Right lung (tissue), 5 donors: ENCODE results near the gene MYH11. TPM values are rescaled to one million over a fixed set of nuclear protein-coding genes. Genes with fewer than 3 reads are reported as not detected.
"Not testable (repeated sequence)": the region's sequence is repeated elsewhere in the genome, so short reads cannot be mapped to it uniquely, and the experiment has no call there.

ENCODE experiments used
- DNase-seq, 2 donors: peaks; one replicate each; pipeline ENCODE4 v3.0.0-alpha.2; 2013
- polyA plus RNA-seq, 5 donors: library from polyadenylated mRNA; unstranded; fragments of 120-200 nt; gene quantifications; one replicate each; pipeline versions ENCODE4 v1.2.1 to v1.2.3, GENCODE V29; 2013; ENCODE audit warnings: inconsistent platforms in 1 of 5, low replicate concordance in 1 of 5; ENCODE audit not compliant: insufficient read length in 5 of 5, insufficient read depth in 1 of 5

MYH11 gene
- polyA plus RNA-seq, 5 donors = 53.0 to 320 (median 132) TPM

DNA sequence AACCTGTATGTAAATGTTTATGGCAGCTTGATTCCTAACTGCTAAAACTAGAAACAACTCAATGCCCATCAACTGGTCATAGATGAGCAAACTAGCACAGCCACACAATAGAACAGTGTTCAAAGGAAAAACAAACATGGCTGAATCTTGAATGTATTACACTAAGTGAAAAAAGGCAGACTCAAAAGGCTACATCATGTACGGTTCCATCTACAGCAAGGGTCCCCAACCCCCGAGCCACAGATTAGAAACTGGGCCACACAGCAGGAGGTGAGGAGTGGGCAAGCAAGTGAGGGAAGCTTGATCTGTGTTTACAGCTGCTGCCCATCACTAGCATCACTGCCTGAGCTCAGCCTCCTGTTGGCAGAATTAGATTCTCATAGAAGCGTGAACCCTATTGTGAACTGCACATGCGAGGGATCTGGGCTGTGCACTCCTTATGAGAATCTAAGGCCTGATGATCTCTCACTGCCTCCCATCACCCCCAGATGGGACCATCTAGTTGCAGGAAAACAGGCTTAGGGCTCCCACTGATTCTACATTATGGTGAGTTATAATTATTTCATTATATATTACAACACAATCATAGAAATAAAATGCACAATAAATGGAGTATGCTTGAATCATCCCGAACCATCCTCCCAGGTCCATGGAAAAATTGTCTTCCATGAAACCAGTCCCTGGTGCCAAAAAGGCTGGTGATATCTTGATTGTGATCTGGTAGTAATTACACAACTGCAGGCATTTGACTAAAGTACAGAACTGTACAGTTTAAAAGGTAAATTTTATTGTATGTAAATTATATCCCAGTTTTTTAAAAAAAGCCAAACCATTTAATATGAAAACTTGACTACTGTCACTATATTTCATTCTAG, 23.8 kb upstream of the MYH11 start:
- DNase-seq = no peak

DNA sequence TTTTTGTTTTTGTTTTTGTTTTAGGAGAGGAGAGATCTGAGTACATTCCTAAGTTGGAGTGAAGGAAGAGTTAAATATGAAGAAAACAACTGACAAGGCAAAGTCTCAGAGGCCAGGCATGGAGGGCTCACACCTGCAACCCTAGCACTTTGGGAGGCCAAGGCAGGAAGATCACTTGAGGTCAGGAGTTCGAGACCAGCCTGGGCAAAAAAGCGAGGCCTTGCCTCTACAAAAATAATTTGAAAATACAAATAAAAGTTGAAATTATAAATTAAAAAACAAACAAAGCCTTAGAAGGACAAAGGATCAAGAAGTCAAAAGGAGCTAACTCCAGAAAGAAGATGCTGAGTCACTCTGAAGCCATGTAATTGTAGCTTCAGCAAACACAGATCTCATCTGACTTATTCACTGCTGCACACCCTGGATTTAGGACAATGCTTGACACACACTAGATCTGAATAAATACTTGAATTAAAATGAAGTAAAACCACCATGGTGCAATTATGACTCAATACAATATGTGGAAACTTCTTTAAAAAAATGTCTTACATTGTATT, 22.5 kb upstream of the MYH11 start:
- no peak for DNase-seq

GRCh38 chr16:15876503-15876902, 19.7 kb upstream of the MYH11 start:
- no peak for DNase-seq

- peak; percentile 18 to 27 for DNase-seq
Observed at GRCh38 chr16:15874745-15875314, 18.0 kb upstream of the MYH11 start.

GRCh38 chr16:15873737-15874136, 16.9 kb upstream of the MYH11 start:
- no peak for DNase-seq

- no peak for DNase-seq
Observed at GRCh38 chr16:15873301-15873700, 16.5 kb upstream of the MYH11 start.

GRCh38 chr16:15870011-15870410, 13.2 kb upstream of the MYH11 start:
- DNase-seq = no peak

DNA sequence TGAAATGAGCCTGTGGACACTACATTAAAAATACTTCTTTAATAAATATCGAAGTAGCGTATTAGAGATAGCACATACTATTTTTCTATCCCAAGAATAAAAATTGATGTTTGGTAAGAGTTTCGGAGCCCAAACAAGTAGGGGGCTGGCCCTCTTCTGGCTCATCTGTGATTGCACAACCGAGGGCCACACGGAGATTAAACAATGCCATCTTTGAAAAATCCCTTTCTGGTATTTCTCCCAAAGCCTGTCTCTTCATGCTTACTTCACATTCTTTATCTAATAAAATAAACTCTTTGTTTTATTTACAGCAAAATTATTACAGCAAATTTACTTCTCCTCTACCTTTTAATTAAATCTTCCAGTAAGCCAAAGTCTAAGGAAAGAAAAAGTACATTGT, 9.6 kb upstream of the MYH11 start:
- DNase-seq = no peak

DNA sequence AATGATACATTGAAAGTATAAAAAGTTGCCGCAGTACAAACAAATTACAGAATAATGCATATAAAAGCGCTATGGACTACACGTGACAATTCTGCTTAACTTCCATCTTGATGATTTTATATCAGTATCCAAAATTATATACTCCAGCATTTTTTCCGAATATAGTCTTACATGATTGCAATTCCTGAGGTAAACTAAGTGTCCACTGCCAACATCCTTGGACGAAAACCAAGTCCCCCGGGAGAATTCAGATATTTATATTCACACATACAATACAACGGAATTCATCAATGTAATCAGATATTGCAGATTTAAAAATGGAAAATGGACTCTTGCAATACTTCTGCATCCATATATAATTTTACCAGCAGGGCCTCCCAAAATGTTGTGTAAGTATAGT, 8.9 kb upstream of the MYH11 start:
- no peak for DNase-seq

GRCh38 chr16:15864939-15865338, 8.1 kb upstream of the MYH11 start:
- DNase-seq = no peak

- no peak for DNase-seq
Observed at GRCh38 chr16:15861996-15862395, 5.2 kb upstream of the MYH11 start.

DNA sequence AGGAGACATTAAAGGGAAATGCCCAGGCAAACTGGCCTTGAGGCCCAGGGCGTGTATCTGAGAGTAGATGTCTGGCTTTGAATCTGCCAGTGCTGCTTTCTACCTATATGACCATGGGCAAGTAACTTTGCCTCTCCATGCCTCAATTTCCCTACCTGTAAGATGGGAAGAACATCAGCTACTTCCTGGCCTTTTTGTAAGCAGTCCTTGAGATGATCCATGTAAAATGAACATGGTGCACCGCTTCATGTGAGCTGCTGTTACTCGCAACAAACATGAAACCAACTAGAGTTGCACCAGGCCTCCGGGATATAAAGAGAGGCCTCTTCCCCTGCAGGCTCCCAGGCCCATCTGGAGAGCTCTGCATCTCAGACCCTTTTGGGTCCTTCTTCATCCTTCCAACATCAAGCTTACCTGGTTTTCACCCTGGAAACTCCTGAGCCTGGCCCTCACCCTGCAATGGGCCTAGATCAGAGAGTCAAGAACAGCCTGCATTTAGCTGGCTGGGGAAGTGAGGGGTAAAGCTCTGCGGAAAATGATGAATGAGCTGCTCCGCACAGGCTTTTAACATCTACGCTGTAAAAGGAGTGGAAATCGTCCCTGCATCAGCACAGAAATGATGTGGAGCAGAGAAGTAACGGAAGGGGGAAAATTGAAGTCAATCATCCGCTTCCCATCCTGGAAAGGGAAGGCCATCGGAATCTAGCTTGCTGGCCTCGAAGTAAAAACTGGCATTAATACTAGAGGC, 2.3 kb upstream of the MYH11 start:
- DNase-seq = no peak

DNA sequence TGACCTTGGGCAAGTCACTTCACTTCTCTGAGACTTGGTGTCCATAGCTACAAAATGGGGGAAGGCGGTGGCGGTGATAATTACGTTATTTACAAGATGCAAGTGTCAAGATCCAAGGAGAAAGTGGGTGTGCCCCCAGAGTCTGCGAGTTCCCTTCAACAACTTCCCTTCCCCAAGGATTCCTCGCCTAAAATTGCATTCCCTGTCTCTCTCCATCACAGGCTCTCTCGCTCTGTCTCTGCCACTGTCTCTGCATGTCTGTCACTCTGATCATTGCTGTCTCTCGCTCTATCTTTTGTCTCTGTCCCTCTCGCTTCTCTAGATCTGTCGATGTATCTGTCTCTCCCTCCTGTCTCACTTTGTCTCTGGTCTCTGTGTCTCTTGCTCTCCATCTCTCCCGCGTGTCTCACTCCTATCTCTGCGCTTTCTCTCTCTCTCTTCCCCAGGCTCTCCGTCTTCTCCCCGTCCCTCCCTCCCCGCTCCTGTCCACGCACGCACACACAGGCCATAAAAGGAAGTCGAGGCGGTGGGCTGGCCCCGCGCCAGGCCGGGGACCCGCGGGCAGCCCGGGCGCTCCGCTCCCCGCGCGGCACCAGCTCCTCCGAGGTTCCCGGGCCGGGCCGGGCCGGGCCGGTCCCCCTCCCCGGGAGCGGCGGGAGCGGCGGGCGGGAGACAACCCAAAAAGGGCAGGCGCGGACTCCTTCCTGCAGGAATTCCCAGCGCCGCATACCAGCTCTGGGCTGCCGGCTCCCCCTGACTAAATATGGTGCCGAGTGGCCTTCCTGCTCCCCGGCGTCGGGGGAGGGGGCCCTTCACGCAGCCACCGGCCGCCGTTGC, 1.1 kb upstream of the MYH11 start:
- DNase-seq = peak in 1 of 2 donors; percentile 29

- no peak for DNase-seq
Observed at GRCh38 chr16:15856182-15856581, 646 bp downstream of the MYH11 start.

DNA sequence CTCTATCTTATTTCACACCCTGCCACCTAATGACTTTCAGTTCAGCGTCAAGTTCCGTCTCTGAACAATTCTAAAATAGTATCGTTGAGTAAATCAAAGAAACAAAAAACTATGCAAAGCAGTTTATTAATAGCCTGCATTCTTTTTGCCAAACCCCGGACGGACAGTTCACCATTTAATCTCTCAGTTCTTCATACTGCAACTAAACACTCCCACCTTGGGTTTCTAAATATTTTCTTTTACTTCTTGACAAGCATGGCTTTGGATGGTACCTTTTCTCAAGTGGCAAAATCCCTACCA, 1.2 kb downstream of the MYH11 start:
- no peak for DNase-seq

DNA sequence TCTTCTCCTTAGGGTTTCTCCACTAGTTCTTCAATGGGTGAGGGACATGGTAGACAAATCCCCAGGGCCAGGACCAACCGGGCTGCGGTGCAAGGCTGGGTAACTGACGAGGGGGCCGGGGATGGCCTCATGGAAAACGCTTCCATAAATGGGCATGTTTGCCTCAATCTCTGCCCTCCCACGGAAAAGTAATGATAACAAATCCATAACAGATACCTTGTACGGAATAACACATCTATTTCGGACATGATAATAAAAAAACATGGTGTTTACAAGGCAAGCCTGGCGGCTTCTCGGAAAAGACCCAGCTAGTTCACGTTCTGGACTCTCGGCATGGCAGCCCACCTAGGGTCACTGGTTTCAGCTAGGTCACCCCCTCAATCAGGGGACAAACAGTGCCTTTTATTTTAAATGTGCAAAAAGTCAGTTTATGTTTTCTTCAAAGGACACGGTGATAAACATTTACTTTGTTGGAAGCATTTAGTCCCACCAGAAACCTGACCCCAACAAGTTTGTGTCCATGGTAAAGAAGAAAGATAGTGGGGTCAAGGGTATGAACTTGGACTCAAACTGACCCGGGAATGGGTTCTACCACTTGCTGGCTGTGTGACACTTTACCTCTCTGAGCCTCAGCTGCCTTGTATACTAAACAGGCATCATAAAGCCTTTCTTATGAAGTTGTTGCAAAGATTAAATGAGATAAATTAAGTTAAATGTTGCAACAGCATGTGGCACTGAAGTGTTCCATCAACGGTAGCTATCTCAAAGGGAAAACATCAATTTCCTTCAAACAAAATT, 1.7 kb downstream of the MYH11 start:
- no peak for DNase-seq

DNA sequence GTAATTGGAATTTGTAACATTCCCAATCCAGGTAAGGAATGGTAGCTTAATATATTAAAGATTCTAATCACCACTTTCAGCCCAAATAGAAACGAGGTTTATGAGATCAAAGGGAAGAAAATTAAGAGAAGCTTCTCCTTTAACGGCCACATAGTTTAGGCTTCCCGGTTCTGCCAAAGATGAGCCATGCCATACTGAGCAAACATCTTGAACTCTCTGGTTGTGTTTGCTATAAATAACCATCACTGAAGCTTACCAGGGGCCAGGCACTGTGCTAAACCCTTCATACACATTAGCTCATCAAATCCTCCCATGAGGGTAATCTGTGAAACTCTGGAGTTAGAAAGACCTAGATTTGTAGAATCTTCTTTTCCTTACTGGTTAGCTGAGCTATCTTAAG, 2.8 kb downstream of the MYH11 start:
- no peak for DNase-seq

GRCh38 chr16:15853021-15853420, 3.8 kb downstream of the MYH11 start:
- DNase-seq = no peak

DNA sequence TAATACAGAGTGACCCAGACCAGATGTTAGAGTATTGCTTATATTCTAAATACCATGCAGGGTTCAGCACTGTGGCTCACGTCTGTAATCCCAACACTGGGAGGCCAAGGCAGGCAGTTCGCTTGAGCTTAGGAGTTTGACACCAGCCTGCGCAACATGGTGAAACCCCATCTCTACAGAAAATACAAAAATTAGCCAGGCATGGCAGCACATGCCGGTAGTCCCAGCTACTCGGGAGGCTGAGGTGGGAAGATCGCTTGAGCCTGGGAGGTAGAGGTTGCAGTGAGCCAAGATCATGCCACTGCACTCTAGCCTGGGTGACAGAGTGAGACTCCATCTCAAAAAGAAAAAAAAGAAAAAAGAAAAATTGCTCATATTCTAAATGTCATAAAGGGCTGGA, 6.3 kb downstream of the MYH11 start:
- DNase-seq = not testable (repeated sequence)

GRCh38 chr16:15849209-15849981, 7.4 kb downstream of the MYH11 start:
- DNase-seq = no peak
